ENCODE results near the gene PRTFDC1. TPM values are rescaled to one million over a fixed set of nuclear protein-coding genes. Genes with fewer than 3 reads are reported as not detected.
A peak's percentile ranks its signal among the peaks of the same experiment; 100 is the strongest.

Gene PRTFDC1
- total RNA-seq, 1 experiment from 2014 or later, result 15.8 TPM

- peaks cover 15% of the 10 kb centered on the region for H3K4me1 ChIP-seq (replicated peaks; ENCODE audit: insufficient read depth)
- no peaks in the 10 kb centered on the region for H3K79me2 ChIP-seq (ENCODE audit: low read depth)
- no peak for TF ChIP-seq CTCF (conservative IDR thresholded peaks at IDR 0.05)
- TF ChIP-seq EZH2 (IDR thresholded peaks at IDR 0.05; ENCODE audit: low read depth), result no peak
- POLR2A ChIA-PET (ENCODE audit: unreplicated experiment), result no interaction called here
- peak overlapping the region; percentile 73; the same call in 1 of the 2 replicates for H2AFZ ChIP-seq
- no peaks in the 10 kb centered on the region for H3K9me2 ChIP-seq (ENCODE audit: insufficient read depth)
- BruUV-seq (replicated peaks), result no TSS peak
- peak overlapping the region; percentile 70; the same call in 1 of the 2 replicates for H3K4me2 ChIP-seq
- intact Hi-C loops (cut with micrococcal nuclease; ENCODE audit: unreplicated experiment), result loop anchor here (2.0 kb wide), 3 partner anchors 51 to 89 kb away; no protein-coding TSS in a partner anchor
- H3K27ac ChIP-seq, result peak overlapping the region; percentile 86
- no peaks in the 10 kb centered on the region for H3K36me3 ChIP-seq (ENCODE audit: low read depth)
- peaks cover 15% of the 10 kb centered on the region for H3F3A ChIP-seq (ENCODE audit: insufficient read depth, low read depth)
- no peaks in the 10 kb centered on the region for H3K27me3 ChIP-seq (ENCODE audit: insufficient read depth, low read depth)
- no peaks in the 10 kb centered on the region for H3K9me3 ChIP-seq (ENCODE audit: insufficient read depth, low read depth)
- H3K4me3 ChIP-seq, result no peak overlapping the region
- CTCF ChIA-PET, result no interaction called here
- no peak for DNase-seq
- no peaks in the 10 kb centered on the region for H4K20me1 ChIP-seq (ENCODE audit: insufficient read depth)
Observed at GRCh38 chr10:24813856-24814255, 138.6 kb downstream of the PRTFDC1 start.

GRCh38 chr10:24806262-24806661 lies 146.1 kb downstream of the PRTFDC1 start:
- Histone ChIP-seq H2AFZ (no peak overlapping the region), H3K36me3 (ENCODE audit: low read depth) (no peaks in the 10 kb centered on the region), H3K79me2 (ENCODE audit: low read depth) (no peaks in the 10 kb centered on the region), H3K4me2 (no peak overlapping the region), H3K4me3 (no peak overlapping the region), H3K9me2 (ENCODE audit: insufficient read depth) (no peaks in the 10 kb centered on the region), H3K9me3 (ENCODE audit: insufficient read depth, low read depth) (no peaks in the 10 kb centered on the region), H4K20me1 (ENCODE audit: insufficient read depth) (no peaks in the 10 kb centered on the region), H3K27me3 (ENCODE audit: insufficient read depth, low read depth) (no peaks in the 10 kb centered on the region), H3F3A (ENCODE audit: insufficient read depth, low read depth) (no peaks in the 10 kb centered on the region), H3K4me1 (replicated peaks; ENCODE audit: insufficient read depth) (no peaks in the 10 kb centered on the region), H3K27ac (no peak overlapping the region)
- ChIA-PET POLR2A (ENCODE audit: unreplicated experiment) (no interaction called here), CTCF (no interaction called here)
- no TSS peak for BruUV-seq (replicated peaks)
- intact Hi-C loops (cut with micrococcal nuclease; ENCODE audit: unreplicated experiment), result no loop called here
- TF ChIP-seq CTCF (conservative IDR thresholded peaks at IDR 0.05) (no peak), EZH2 (IDR thresholded peaks at IDR 0.05; ENCODE audit: low read depth) (no peak)
- no peak for DNase-seq

- H3K36me3 ChIP-seq (ENCODE audit: low read depth), result no peaks in the 10 kb centered on the region
- no TSS peak for BruUV-seq (replicated peaks)
- H4K20me1 ChIP-seq (ENCODE audit: insufficient read depth), result no peaks in the 10 kb centered on the region
- ChIA-PET CTCF (no interaction called here), POLR2A (ENCODE audit: unreplicated experiment) (no interaction called here)
- no peak overlapping the region for H3K4me2 ChIP-seq
- no peaks in the 10 kb centered on the region for H3K9me2 ChIP-seq (ENCODE audit: insufficient read depth)
- TF ChIP-seq CTCF (conservative IDR thresholded peaks at IDR 0.05), result no peak
- no peak for TF ChIP-seq EZH2 (IDR thresholded peaks at IDR 0.05; ENCODE audit: low read depth)
- no peaks in the 10 kb centered on the region for H3K27me3 ChIP-seq (ENCODE audit: insufficient read depth, low read depth)
- DNase-seq, result no peak
- no peaks in the 10 kb centered on the region for H3F3A ChIP-seq (ENCODE audit: insufficient read depth, low read depth)
- no peak overlapping the region for H3K27ac ChIP-seq
- intact Hi-C loops (cut with micrococcal nuclease; ENCODE audit: unreplicated experiment), result no loop called here
- H2AFZ ChIP-seq, result no peak overlapping the region
- no peaks in the 10 kb centered on the region for H3K79me2 ChIP-seq (ENCODE audit: low read depth)
- H3K9me3 ChIP-seq (ENCODE audit: insufficient read depth, low read depth), result no peaks in the 10 kb centered on the region
- H3K4me1 ChIP-seq (replicated peaks; ENCODE audit: insufficient read depth), result no peaks in the 10 kb centered on the region
- H3K4me3 ChIP-seq, result no peak overlapping the region
Observed at GRCh38 chr10:24804956-24805355, 147.4 kb downstream of the PRTFDC1 start.
